ENCODE data around the gene ZBTB32. TPM values are rescaled to one million over a fixed set of nuclear protein-coding genes. Genes with fewer than 3 reads are reported as not detected.

ZBTB32 gene
- total RNA-seq, 1 experiment from 2014 or later = not detected

DNA sequence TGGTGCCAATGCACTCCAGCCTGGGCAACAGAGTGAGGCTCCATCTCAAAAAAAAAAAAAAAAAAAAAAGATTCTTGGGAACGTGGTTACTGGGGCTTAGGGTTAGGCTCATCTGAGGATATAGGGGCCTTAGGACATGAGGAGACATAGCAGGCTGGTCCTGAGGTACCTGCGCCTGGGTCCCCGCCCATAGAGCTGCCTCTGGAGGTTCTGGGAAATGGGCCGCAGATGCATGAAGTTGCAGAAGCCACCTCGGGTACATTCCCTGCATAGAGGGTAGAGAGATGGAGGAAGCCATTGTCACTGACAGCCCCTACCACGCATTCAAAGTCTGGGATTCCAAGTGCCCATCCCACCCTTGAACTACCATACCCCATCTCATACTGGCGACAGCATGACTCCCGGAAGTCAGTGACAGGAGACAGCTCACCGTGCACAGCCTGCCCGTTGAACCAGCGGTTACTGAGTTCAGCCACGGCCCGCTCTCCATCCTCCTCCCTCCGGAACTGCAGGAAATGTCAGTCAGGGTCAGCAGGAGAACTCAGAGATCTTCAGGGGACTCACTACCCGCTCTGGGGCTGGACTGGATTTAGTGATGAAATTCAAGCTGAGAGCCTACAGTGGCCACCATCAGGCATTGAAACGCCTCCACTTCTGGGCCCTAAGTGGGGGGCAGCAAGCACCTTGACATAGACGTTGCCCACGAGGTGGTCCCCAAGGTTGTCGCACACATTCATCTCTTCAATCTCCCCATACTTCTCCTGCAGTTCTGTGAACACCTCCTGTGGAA, 39.5 kb downstream of the ZBTB32 start:
- ChIA-PET POLR2A (ENCODE audit: unreplicated experiment) (no interaction called here), CTCF (no interaction called here)
- ATAC-seq = no peak
- intact Hi-C loops (cut with micrococcal nuclease) = loop anchor here (2.0 kb wide), 1 partner anchor 27 kb away; no protein-coding TSS in a partner anchor
- Histone ChIP-seq H3K9me2 (replicated peaks; ENCODE audit: low read length) (no peaks in the 10 kb centered on the region), H3K79me2 (ENCODE audit: low read length) (peaks cover 18% of the 10 kb centered on the region), H3K4me3 (ENCODE audit: low read length) (peak overlapping the region; percentile 90; the same call in 1 of the 2 replicates), H3F3A (ENCODE audit: low read length, unreplicated experiment) (no peaks in the 10 kb centered on the region), H3K9ac (ENCODE audit: low read length) (no peak overlapping the region), H2AFZ (ENCODE audit: low read length) (no peak overlapping the region), H3K9me3 (ENCODE audit: low read length) (no peaks in the 10 kb centered on the region), H4K20me1 (ENCODE audit: low read length) (no peaks in the 10 kb centered on the region), H3K36me3 (ENCODE audit: low read depth, low read length) (no peaks in the 10 kb centered on the region), H3K4me2 (ENCODE audit: low read length) (peak overlapping the region; percentile 88), H3K4me1 (ENCODE audit: insufficient read depth, low read length) (peaks cover 22% of the 10 kb centered on the region), H3K27ac (ENCODE audit: low read length) (no peak overlapping the region), H3K27me3 (ENCODE audit: low read length) (no peaks in the 10 kb centered on the region)
- no TSS peak for BruUV-seq (replicated peaks)
- TF ChIP-seq, protein P1, sequence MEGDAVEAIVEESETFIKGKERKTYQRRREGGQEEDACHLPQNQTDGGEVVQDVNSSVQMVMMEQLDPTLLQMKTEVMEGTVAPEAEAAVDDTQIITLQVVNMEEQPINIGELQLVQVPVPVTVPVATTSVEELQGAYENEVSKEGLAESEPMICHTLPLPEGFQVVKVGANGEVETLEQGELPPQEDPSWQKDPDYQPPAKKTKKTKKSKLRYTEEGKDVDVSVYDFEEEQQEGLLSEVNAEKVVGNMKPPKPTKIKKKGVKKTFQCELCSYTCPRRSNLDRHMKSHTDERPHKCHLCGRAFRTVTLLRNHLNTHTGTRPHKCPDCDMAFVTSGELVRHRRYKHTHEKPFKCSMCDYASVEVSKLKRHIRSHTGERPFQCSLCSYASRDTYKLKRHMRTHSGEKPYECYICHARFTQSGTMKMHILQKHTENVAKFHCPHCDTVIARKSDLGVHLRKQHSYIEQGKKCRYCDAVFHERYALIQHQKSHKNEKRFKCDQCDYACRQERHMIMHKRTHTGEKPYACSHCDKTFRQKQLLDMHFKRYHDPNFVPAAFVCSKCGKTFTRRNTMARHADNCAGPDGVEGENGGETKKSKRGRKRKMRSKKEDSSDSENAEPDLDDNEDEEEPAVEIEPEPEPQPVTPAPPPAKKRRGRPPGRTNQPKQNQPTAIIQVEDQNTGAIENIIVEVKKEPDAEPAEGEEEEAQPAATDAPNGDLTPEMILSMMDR (conservative IDR thresholded peaks at IDR 0.05; ENCODE audit: low read depth, low read length) = no peak
- TF ChIP-seq EZH2 (IDR thresholded peaks at IDR 0.05; ENCODE audit: low read length, unreplicated experiment) (no peak), EZH2phosphoT487 (IDR thresholded peaks at IDR 0.05; ENCODE audit: borderline replicate concordance, low read length) (no peak)
- no peak for DNase-seq

DNA sequence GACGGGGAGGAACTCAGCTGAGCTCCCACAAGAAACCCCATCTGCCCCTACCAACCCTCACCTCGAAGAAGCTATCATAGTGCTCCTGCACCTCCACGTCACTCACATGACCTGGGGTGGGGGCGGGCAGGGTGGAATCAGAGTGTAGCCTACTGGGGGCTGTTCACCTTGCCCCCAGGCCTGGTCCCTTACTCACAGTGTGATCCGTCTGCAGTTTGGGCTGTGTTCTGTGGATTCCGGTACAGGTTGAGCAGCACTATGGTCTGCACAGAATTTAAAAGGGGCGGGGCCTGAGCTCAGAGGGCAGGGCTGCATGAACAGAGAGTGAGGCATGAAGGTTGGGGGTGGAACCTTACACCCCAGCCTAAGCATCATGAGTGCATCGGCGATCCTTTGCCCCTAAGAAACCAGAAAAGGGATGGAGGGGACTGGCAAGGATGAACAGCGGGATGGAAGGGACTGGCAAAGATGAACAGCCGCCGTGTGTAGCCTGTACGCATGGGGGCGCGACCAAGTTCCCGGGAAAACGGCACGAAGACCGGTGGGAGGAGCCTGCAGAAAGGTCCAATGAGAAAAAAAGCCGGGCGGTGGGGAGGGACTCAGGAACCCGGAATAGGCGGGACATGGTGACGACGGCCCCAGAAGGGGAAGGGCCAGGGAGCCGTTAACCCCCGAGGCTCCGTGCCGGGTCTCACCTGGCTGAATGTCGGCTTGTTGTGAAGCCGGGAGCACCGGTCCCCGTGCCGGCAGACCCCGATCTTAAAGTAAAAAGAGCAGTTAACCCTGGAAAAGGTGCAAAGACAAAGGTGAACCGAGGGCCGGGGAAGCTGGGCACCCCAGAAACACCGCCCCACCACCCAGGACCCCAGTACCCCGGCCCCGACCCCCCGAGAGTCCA, 40.3 kb downstream of the ZBTB32 start:
- H3K9ac ChIP-seq (ENCODE audit: low read length) = peak overlapping the region; percentile 96
- H3K4me1 ChIP-seq (ENCODE audit: insufficient read depth, low read length) = peaks cover 23% of the 10 kb centered on the region
- ATAC-seq (peak; percentile 56), DNase-seq (peak; percentile 90)
- TSS peak; percentile 70 for BruUV-seq (replicated peaks)
- H3K79me2 ChIP-seq (ENCODE audit: low read length) = peaks cover 23% of the 10 kb centered on the region
- H3K9me2 ChIP-seq (replicated peaks; ENCODE audit: low read length) = no peaks in the 10 kb centered on the region
- H3K4me3 ChIP-seq (ENCODE audit: low read length) = peak overlapping the region; percentile 90
- no peaks in the 10 kb centered on the region for H3F3A ChIP-seq (ENCODE audit: low read length, unreplicated experiment)
- peak overlapping the region; percentile 88 for H2AFZ ChIP-seq (ENCODE audit: low read length)
- H3K36me3 ChIP-seq (ENCODE audit: low read depth, low read length) = no peaks in the 10 kb centered on the region
- POLR2A ChIA-PET (ENCODE audit: unreplicated experiment) = interaction anchor here (0.7 kb wide), 1 partner anchor 32 kb away, joined by 7 read pairs; no protein-coding TSS in a partner anchor
- no peaks in the 10 kb centered on the region for H4K20me1 ChIP-seq (ENCODE audit: low read length)
- intact Hi-C loops (cut with micrococcal nuclease) = loop anchor here (2.0 kb wide), 1 partner anchor 28 kb away; no protein-coding TSS in a partner anchor
- H3K27me3 ChIP-seq (ENCODE audit: low read length) = no peaks in the 10 kb centered on the region
- TF ChIP-seq, protein P1 (conservative IDR thresholded peaks at IDR 0.05; ENCODE audit: low read depth, low read length) = peak; percentile 39; the same call in 1 of the 2 replicates
- TF ChIP-seq EZH2 (IDR thresholded peaks at IDR 0.05; ENCODE audit: low read length, unreplicated experiment) (no peak), EZH2phosphoT487 (IDR thresholded peaks at IDR 0.05; ENCODE audit: borderline replicate concordance, low read length) (no peak)
- H3K27ac ChIP-seq (ENCODE audit: low read length) = peak overlapping the region; percentile 92
- CTCF ChIA-PET = no interaction called here
- peak overlapping the region; percentile 88 for H3K4me2 ChIP-seq (ENCODE audit: low read length)
- H3K9me3 ChIP-seq (ENCODE audit: low read length) = no peaks in the 10 kb centered on the region
